ENCODE data around the gene EHD3.

EHD3 gene

GRCh38 chr2:31267437-31268120 is 33.6 kb downstream of the EHD3 start:
- no peaks in the 10 kb centered on the region for H3K27me3 ChIP-seq (ENCODE audit: insufficient read depth, low read length, poor library complexity, severe bottlenecking)
- no peak overlapping the region for H3K9ac ChIP-seq (ENCODE audit: low read depth, low read length, poor library complexity, severe bottlenecking)
- H3K36me3 ChIP-seq (ENCODE audit: insufficient read depth, low read length), result no peaks in the 10 kb centered on the region
- no peaks in the 10 kb centered on the region for H3F3A ChIP-seq (ENCODE audit: low read depth)
- no peaks in the 10 kb centered on the region for H3K9me2 ChIP-seq (replicated peaks; ENCODE audit: low read depth, low read length)
- TF ChIP-seq EZH2phosphoT487 (IDR thresholded peaks at IDR 0.05; ENCODE audit: borderline replicate concordance), result no peak
- TF ChIP-seq, protein P1, sequence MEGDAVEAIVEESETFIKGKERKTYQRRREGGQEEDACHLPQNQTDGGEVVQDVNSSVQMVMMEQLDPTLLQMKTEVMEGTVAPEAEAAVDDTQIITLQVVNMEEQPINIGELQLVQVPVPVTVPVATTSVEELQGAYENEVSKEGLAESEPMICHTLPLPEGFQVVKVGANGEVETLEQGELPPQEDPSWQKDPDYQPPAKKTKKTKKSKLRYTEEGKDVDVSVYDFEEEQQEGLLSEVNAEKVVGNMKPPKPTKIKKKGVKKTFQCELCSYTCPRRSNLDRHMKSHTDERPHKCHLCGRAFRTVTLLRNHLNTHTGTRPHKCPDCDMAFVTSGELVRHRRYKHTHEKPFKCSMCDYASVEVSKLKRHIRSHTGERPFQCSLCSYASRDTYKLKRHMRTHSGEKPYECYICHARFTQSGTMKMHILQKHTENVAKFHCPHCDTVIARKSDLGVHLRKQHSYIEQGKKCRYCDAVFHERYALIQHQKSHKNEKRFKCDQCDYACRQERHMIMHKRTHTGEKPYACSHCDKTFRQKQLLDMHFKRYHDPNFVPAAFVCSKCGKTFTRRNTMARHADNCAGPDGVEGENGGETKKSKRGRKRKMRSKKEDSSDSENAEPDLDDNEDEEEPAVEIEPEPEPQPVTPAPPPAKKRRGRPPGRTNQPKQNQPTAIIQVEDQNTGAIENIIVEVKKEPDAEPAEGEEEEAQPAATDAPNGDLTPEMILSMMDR (conservative IDR thresholded peaks at IDR 0.05; ENCODE audit: low read length), result no peak
- no peak overlapping the region for H2AFZ ChIP-seq (ENCODE audit: low read length)
- H3K4me1 ChIP-seq (ENCODE audit: insufficient read depth, low read length, poor library complexity, severe bottlenecking), result no peaks in the 10 kb centered on the region
- no peak overlapping the region for H3K4me2 ChIP-seq (ENCODE audit: low read depth, low read length, poor library complexity, severe bottlenecking)
- H3K79me2 ChIP-seq (ENCODE audit: insufficient read depth, low read length), result no peaks in the 10 kb centered on the region
- H3K9me3 ChIP-seq (ENCODE audit: insufficient read depth, low read depth, low read length), result no peaks in the 10 kb centered on the region
- H4K20me1 ChIP-seq (ENCODE audit: insufficient read depth, low read length, poor library complexity, severe bottlenecking), result no peaks in the 10 kb centered on the region
- H3K4me3 ChIP-seq (ENCODE audit: low read length, poor library complexity, severe bottlenecking), result no peak overlapping the region

GRCh38 chr2:31268344-31268743 is 34.4 kb downstream of the EHD3 start:
- Histone ChIP-seq H2AFZ (ENCODE audit: low read length) (no peak overlapping the region), H3K9me2 (replicated peaks; ENCODE audit: low read depth, low read length) (no peaks in the 10 kb centered on the region), H3K4me1 (ENCODE audit: insufficient read depth, low read length, poor library complexity, severe bottlenecking) (no peaks in the 10 kb centered on the region), H3K4me2 (ENCODE audit: low read depth, low read length, poor library complexity, severe bottlenecking) (no peak overlapping the region), H3K4me3 (ENCODE audit: low read length, poor library complexity, severe bottlenecking) (no peak overlapping the region), H3K9me3 (ENCODE audit: insufficient read depth, low read depth, low read length) (no peaks in the 10 kb centered on the region), H3K79me2 (ENCODE audit: insufficient read depth, low read length) (no peaks in the 10 kb centered on the region), H3K36me3 (ENCODE audit: insufficient read depth, low read length) (no peaks in the 10 kb centered on the region), H4K20me1 (ENCODE audit: insufficient read depth, low read length, poor library complexity, severe bottlenecking) (no peaks in the 10 kb centered on the region), H3F3A (ENCODE audit: low read depth) (no peaks in the 10 kb centered on the region), H3K27me3 (ENCODE audit: insufficient read depth, low read length, poor library complexity, severe bottlenecking) (no peaks in the 10 kb centered on the region), H3K9ac (ENCODE audit: low read depth, low read length, poor library complexity, severe bottlenecking) (no peak overlapping the region)
- no peak for TF ChIP-seq EZH2phosphoT487 (IDR thresholded peaks at IDR 0.05; ENCODE audit: borderline replicate concordance)
- TF ChIP-seq, protein P1 (conservative IDR thresholded peaks at IDR 0.05; ENCODE audit: low read length), result no peak

DNA sequence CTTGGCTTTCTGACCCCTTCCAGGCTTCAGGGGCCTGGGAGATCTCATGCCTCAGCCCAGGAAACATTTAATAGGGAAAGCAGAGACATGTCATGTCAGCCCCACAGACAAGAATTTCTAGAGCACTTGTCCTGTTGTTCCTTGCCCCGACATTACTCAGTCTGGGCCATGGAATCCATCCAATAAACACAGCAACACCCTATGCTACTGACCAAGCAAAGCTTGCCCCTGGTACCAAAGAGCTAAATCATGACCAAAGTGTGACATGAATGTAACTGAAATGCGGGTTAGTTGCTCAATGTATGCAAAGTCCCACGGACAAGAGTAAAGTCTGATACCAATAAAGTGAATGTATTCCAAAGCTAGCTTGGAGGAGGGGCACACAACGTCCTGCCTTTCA is 35.1 kb downstream of the EHD3 start:
- Histone ChIP-seq H3K79me2 (ENCODE audit: insufficient read depth, low read length) (no peaks in the 10 kb centered on the region), H2AFZ (ENCODE audit: low read length) (no peak overlapping the region), H3K9me2 (replicated peaks; ENCODE audit: low read depth, low read length) (no peaks in the 10 kb centered on the region), H4K20me1 (ENCODE audit: insufficient read depth, low read length, poor library complexity, severe bottlenecking) (no peaks in the 10 kb centered on the region), H3K27me3 (ENCODE audit: insufficient read depth, low read length, poor library complexity, severe bottlenecking) (no peaks in the 10 kb centered on the region), H3K36me3 (ENCODE audit: insufficient read depth, low read length) (no peaks in the 10 kb centered on the region), H3F3A (ENCODE audit: low read depth) (no peaks in the 10 kb centered on the region), H3K9ac (ENCODE audit: low read depth, low read length, poor library complexity, severe bottlenecking) (no peak overlapping the region), H3K9me3 (ENCODE audit: insufficient read depth, low read depth, low read length) (no peaks in the 10 kb centered on the region), H3K4me2 (ENCODE audit: low read depth, low read length, poor library complexity, severe bottlenecking) (no peak overlapping the region), H3K4me3 (ENCODE audit: low read length, poor library complexity, severe bottlenecking) (no peak overlapping the region), H3K4me1 (ENCODE audit: insufficient read depth, low read length, poor library complexity, severe bottlenecking) (no peaks in the 10 kb centered on the region)
- no peak for TF ChIP-seq EZH2phosphoT487 (IDR thresholded peaks at IDR 0.05; ENCODE audit: borderline replicate concordance)
- TF ChIP-seq, protein P1 (conservative IDR thresholded peaks at IDR 0.05; ENCODE audit: low read length), result no peak

All from Loucy (cell line).